Cardiac fibroblast (primary cell): Measurements from ENCODE around the gene LRIT1.

Source experiments
- DNase-seq, 2 donors: peaks; one replicate each; pipeline versions ENCODE4 v3.0.0 to v3.0.0-alpha.2; 2010; ENCODE audit warnings: low read depth in 2 of 2
- H3K4me3 ChIP-seq, 2 donors: replicated peaks in 1 of 2; 1 replicate in 1 of 2; 2 replicates in 1 of 2; pipeline ENCODE4 v1.5.1; 2011; ENCODE audit warnings: low read depth in 2 of 2, low read length in 2 of 2, mild to moderate bottlenecking in 2 of 2, moderate library complexity in 1 of 2
- CTCF ChIP-seq: IDR thresholded peaks from one replicate; pipeline ENCODE4 v1.5.1; 2011; ENCODE audit warnings: low read depth, mild to moderate bottlenecking, low read length, inconsistent platforms

The LRIT1 gene

DNA sequence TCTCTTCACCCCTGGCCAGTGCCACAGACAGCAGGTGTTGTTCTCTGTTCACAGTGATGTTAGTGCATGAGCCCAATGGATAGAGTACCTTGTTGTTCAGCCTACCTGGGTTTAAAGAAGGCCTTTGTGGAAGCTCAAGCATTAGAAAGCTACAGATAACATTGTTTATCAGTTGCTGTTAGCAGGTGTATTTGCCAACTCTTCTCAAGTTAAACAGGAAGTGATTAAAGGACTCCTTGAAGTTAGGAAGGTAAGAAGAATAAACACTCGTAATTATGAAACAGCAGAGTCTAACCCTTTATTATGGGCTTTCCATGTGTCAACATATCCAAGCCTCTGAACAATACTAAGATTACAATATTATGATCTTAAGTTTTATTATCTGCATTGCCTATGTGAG is 29.4 kb upstream of the LRIT1 start:
- no peak overlapping the region for H3K4me3 ChIP-seq
- TF ChIP-seq CTCF = no peak
- no peak for DNase-seq

GRCh38 chr10:84269773-84270172 is 28.4 kb upstream of the LRIT1 start:
- no peak for TF ChIP-seq CTCF
- H3K4me3 ChIP-seq = no peak overlapping the region
- DNase-seq = peak; percentile 15 to 83

DNA sequence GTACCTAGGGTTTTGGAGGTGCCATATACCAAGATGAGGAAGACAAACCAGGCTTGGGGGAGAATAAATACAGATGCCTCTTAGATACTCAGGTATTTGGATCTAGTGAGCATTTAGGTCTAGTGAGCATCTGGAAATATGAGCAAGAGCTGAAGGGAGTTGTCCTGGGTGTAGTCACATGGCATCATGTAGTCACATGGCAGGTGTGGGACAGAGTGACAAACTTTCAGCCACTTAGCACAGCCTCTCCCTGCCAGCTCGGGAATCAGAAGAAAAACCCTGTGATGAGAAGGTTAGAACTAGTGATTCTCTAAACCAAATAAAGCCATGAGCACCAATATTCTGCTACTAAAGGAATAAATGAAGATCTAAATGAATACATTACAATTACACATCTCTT is 27.8 kb upstream of the LRIT1 start:
- no peak for DNase-seq
- no peak overlapping the region for H3K4me3 ChIP-seq
- no peak for TF ChIP-seq CTCF

DNA sequence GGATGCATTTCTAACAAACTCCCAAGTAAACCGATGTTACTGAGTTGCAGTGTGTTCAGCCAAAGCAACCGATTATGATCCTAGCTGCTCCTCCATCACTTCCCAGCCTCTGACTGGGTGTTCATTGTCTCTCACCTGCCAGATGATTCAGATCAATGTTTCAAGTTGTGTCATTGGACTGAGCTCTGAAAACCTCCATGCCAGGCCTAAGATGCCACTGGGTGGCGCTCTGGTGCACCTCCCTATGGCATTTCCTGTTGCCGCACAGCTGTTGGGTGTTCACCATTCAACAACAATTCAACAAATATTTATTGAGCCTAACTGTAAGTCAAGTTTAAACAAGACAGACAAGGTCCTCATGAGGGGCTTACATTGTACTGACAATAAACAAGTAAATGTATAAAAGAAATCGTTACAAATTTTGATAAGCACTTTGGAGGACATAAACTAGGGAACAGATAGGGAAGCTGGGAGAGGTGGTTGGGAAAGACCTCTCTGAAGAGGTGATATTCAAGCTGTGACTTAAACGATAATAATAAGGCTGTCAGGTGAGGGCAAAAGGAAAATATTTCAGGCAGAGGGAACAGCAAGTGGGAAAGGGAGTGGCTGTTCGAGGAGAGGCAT is 26.3 kb upstream of the LRIT1 start:
- DNase-seq = peak; percentile 41 to 75
- TF ChIP-seq CTCF = peak; percentile 90

DNA sequence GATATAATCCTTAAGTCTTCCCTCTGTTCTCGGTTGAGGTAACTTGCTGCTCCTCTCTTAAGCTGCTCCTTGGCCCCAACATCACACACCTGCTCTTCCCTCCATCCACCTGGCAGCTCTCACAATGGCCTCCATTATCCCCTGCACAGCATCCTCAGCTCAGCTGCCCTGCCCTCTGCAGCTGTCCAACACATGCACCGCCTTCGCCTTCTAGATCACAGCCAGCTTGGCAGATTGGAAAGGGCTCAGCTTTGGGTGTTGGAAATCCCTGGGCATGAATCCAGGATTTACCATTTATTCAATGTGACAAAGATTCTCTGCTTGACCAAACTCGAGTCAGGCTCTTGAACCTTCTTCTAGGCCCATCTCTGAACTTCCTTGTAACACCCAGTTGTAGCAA is 24.1 kb upstream of the LRIT1 start:
- no peak overlapping the region for H3K4me3 ChIP-seq
- no peak for TF ChIP-seq CTCF
- no peak for DNase-seq

More for the DNA sequence above, 26.3 kb upstream of the LRIT1 start:
- no peak overlapping the region for H3K4me3 ChIP-seq

DNA sequence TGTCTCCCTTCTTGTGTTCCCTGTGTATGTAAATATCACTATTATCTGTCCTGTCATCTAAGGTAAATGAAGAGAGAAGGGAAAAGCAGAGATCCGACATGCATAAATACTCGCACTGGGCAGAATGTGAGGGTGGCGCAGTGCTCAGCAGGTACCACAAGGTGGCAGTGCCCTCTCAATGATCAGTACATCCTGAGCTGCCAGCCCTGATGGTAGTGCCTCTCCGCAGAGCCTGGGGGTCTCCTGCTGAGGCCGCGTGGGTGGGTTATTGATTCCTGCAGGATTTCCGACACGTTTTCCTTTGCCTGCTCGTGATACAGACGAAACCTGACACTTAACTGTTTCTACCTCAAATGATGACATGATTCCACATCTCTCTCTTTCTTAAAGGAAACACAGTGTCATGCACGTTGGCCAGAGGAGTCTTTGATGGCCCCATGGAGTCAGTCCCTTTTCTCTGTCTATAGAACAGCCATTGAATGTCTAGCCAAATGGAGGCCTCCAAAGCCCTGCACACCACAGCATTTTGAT is 23.3 kb upstream of the LRIT1 start:
- peak; percentile 91 for TF ChIP-seq CTCF
- peak; percentile 68 to 69 for DNase-seq
- H3K4me3 ChIP-seq = no peak overlapping the region

DNA sequence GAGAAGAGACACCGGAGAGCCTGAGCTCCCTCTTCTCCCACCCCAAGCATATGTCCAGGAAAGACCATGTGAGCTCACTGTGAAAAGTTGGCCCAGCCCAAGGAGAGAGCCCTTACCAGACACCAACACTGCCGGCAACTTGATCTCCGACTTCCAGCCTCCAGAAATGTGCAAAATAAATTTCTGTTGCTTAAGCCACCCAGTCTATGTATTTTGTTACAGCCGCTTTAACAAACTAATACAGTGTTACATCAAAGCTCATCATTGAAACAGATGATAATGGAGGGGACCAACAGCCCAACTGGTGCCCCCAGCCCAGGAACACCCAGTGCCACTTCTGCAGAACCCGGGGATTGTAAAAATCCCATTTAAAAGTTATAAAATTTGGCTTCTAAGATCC is 22.4 kb upstream of the LRIT1 start:
- DNase-seq = no peak
- no peak overlapping the region for H3K4me3 ChIP-seq
- no peak for TF ChIP-seq CTCF
